SK-N-MC (cell line): ENCODE results near the gene PLPP7.
"Not testable (repeated sequence)": the region's sequence is repeated elsewhere in the genome, so short reads cannot be mapped to it uniquely, and the experiment has no call there.

ENCODE experiments used
- DNase-seq: peaks from one replicate; pipeline ENCODE4 v3.0.0-alpha.2; 2011; ENCODE audit warnings: low read depth, low spot score
- H3K27ac ChIP-seq: fragments of 200-600 bp; sonication (generic); 2 replicates; pipeline ENCODE4 v1.5.1; 2016; ENCODE audit warnings: mixed run types
- H3K36me3 ChIP-seq: fragments of 200-600 bp; sonication (generic); 2 replicates; pipeline ENCODE4 v1.6.1; 2017; ENCODE audit warnings: antibody characterized with exemption, low read length, mixed read lengths; ENCODE audit not compliant: insufficient read depth
- H3K4me3 ChIP-seq: fragments of 200-600 bp; sonication (generic); 2 replicates; pipeline ENCODE4 v1.5.1; 2016
- H3K9ac ChIP-seq: fragments of 200-600 bp; sonication (generic); 2 replicates; pipeline ENCODE4 v1.8.0; 2017; ENCODE audit warnings: mixed run types, mixed read lengths; ENCODE audit not compliant: insufficient read length
- H3K9me3 ChIP-seq: fragments of 200-600 bp; sonication (generic); 2 replicates; pipeline ENCODE4 v1.6.1; 2017; ENCODE audit warnings: low read depth, mild to moderate bottlenecking, antibody characterized with exemption, low read length, moderate library complexity, mixed read lengths
- EZH2 ChIP-seq: fragments of 200-600 bp; sonication (generic); IDR thresholded peaks from one replicate; pipeline ENCODE4 v1.6.1; 2017; ENCODE audit warnings: antibody characterized with exemption
- FOXP2 ChIP-seq: optimal IDR thresholded peaks from 2 replicates; pipeline ENCODE3; 2011; ENCODE audit warnings: mild to moderate bottlenecking, moderate library complexity; ENCODE audit not compliant: insufficient read depth; ENCODE audit errors: extremely low read length, control extremely low read depth
- POLR2AphosphoS5 ChIP-seq: IDR thresholded peaks from 2 replicates; pipeline ENCODE4 v1.6.1; 2012; ENCODE audit warnings: mild to moderate bottlenecking, low read depth, low read length, borderline replicate concordance

The PLPP7 gene

GRCh38 chr9:131257266-131258025 is 32.1 kb upstream of the PLPP7 start:
- Histone ChIP-seq H3K9ac (no peak overlapping the region), H3K9me3 (no peaks in the 10 kb centered on the region), H3K4me3 (no peak overlapping the region), H3K27ac (peak overlapping the region; percentile 93; the same call in 1 of the 2 replicates), H3K36me3 (no peaks in the 10 kb centered on the region)
- TF ChIP-seq EZH2 (no peak), FOXP2 (no peak), POLR2AphosphoS5 (no peak)
- DNase-seq = no peak

DNA sequence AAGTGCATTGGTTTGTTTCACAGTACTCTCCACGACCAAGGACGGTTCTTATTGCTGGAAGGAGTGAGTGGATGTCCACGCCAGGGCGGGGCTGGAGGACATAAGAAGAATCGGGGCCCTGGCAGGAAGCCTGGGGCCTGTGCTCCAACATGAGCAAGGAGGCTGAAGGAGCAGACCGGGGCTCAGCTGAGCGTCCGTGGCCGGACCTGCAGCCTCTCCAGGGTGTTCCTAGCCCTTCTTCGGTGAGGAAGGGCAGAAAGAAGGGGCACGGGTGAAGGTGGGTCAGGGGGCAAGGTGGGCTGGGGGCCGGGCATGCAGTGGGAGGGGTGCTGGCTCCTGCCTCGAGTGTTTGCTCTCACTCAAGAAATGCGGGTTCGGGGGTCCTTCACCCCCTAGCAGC is 31.3 kb upstream of the PLPP7 start:
- Histone ChIP-seq H3K36me3 (no peaks in the 10 kb centered on the region), H3K27ac (peak overlapping the region; percentile 93; the same call in 1 of the 2 replicates), H3K9me3 (no peaks in the 10 kb centered on the region), H3K9ac (no peak overlapping the region), H3K4me3 (no peak overlapping the region)
- no peak for DNase-seq
- TF ChIP-seq POLR2AphosphoS5 (no peak), FOXP2 (no peak), EZH2 (no peak)

DNA sequence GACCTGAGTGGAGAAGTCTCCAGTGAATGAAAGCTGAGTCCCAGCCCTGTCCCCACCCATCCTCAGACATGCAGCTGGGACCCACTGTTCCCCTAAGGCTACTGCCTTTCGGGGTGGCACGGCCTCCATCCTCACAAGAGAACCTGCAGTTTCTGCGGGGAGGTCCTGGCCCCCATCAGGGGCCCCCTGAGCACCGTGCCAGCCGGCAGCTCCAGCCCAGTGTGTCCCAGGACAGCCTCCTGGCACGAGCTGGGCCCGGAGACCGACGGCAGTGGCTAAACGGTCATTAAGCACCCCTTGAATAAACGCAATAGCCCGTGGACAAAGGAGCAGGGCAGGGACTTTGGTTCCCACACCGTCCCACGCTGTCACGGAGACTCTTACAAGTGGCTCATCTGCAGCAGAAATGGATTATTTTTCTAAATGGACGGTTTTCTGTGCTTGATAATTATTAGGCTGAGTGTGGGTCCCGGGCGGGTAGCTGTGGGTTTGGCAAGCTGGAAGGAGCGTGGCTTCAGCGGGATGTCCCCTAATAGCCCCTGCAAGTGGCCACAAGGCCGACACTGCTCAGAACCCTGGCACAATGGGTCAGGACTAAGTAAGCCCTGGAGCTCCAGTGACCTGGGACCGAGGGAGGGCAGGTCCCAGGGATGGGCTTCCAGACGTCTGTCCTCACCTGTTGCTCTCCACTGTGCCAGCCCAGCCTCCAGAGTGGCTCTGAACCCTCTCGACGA is 30.7 kb upstream of the PLPP7 start:
- no peak overlapping the region for H3K4me3 ChIP-seq
- no peak for DNase-seq
- no peak overlapping the region for H3K9ac ChIP-seq
- no peak overlapping the region for H3K27ac ChIP-seq
- H3K9me3 ChIP-seq = no peaks in the 10 kb centered on the region
- H3K36me3 ChIP-seq = no peaks in the 10 kb centered on the region
- TF ChIP-seq POLR2AphosphoS5 (no peak), EZH2 (no peak), FOXP2 (no peak)

GRCh38 chr9:131259432-131259898 is 30.1 kb upstream of the PLPP7 start:
- Histone ChIP-seq H3K4me3 (no peak overlapping the region), H3K9me3 (no peaks in the 10 kb centered on the region), H3K27ac (no peak overlapping the region), H3K36me3 (no peaks in the 10 kb centered on the region), H3K9ac (no peak overlapping the region)
- no peak for TF ChIP-seq FOXP2
- no peak for DNase-seq

DNA sequence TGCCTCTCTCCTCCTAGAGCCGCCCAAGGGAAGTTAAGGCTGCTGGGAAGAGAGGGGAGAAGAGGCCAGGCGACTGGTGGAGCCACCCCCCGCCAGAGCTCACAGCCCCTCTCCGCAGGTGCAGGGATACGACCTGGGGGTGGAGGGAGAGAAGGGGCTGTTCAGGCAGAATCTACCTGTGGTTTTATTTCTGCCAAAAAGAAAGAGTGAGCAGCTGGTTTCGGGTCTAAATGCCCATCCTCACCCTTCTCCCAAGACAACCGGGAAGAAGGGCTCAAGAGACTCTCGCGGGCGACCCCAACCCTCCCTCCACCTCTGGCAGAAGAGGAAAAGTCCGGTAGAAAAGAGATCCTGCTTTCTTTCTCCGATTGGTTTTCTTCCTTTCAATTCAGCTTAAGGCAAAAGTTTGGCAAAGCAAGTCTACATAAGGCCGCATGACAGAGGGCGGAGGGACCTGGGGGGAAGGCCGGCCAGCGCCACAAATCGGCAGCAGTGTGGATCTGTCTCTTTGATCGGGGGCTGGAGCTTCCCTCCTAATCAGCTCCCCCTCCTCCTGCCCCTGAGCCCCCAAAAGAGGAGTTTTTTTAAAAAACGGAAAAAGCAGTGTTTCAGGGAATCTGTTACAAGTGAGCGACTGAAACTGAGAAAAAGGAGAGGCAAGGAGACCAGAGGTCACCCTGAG is 29.5 kb upstream of the PLPP7 start:
- H3K9ac ChIP-seq = peak overlapping the region; percentile 35
- no peak overlapping the region for H3K4me3 ChIP-seq
- no peaks in the 10 kb centered on the region for H3K9me3 ChIP-seq
- H3K27ac ChIP-seq = peak overlapping the region; percentile 39; the same call in 1 of the 2 replicates
- no peak for TF ChIP-seq EZH2
- TF ChIP-seq POLR2AphosphoS5 = no peak
- TF ChIP-seq FOXP2 = no peak
- no peaks in the 10 kb centered on the region for H3K36me3 ChIP-seq
- DNase-seq = no peak

- H3K4me3 ChIP-seq = no peak overlapping the region
- H3K27ac ChIP-seq = no peak overlapping the region
- DNase-seq = no peak
- no peaks in the 10 kb centered on the region for H3K36me3 ChIP-seq
- TF ChIP-seq FOXP2 = no peak
- TF ChIP-seq EZH2 = no peak
- no peak for TF ChIP-seq POLR2AphosphoS5
- H3K9me3 ChIP-seq = no peaks in the 10 kb centered on the region
- no peak overlapping the region for H3K9ac ChIP-seq
Observed at GRCh38 chr9:131260751-131261452, 28.6 kb upstream of the PLPP7 start.

GRCh38 chr9:131262327-131263032 is 27.0 kb upstream of the PLPP7 start:
- H3K27ac ChIP-seq = no peak overlapping the region
- H3K4me3 ChIP-seq = no peak overlapping the region
- no peaks in the 10 kb centered on the region for H3K9me3 ChIP-seq
- no peak overlapping the region for H3K9ac ChIP-seq
- TF ChIP-seq FOXP2 (no peak), EZH2 (no peak), POLR2AphosphoS5 (no peak)
- no peak for DNase-seq
- no peaks in the 10 kb centered on the region for H3K36me3 ChIP-seq

- not testable (repeated sequence) for H3K27ac ChIP-seq, H3K4me3 ChIP-seq, H3K9ac ChIP-seq, H3K9me3 ChIP-seq, DNase-seq, H3K36me3 ChIP-seq
Observed at GRCh38 chr9:131263033-131263343, 26.5 kb upstream of the PLPP7 start.
